IMR-90 (cell line): ENCODE measurements around the gene LCA5. TPM values are rescaled to one million over a fixed set of nuclear protein-coding genes. Genes with fewer than 3 reads are reported as not detected.

ENCODE experiments used
- ATAC-seq: fragments of 200-7000 bp; cut with Tn5 transposase; 2 replicates; pipeline ENCODE4 v1.9.1; 2020; ENCODE audit warnings: low read depth, mild to moderate bottlenecking, moderate library complexity
- BruUV-seq: library from RNA; stranded (reverse); fragments of 400-500 nt; replicated peaks from 2 replicates; lab custom pipeline; 2021; lab: Mats Ljungman, UMichigan
- CTCF ChIA-PET: fragments of 300-600 bp; formaldehyde crosslinking; extraction: SDS; loops from one replicate; lab custom pipeline; 2021; ENCODE audit warnings: antibody characterized with exemption; lab: Yijun Ruan, JAX
- POLR2A ChIA-PET: fragments of 300-600 bp; sonication (Branson Sonifier 250); formaldehyde crosslinking; loops from one replicate; lab custom pipeline; 2022; ENCODE audit warnings: antibody characterized with exemption; ENCODE audit not compliant: unreplicated experiment; lab: Charles Lee
- DNase-seq: peaks from one replicate; pipeline ENCODE4 v3.0.0; 2013
- H2AFZ ChIP-seq: replicated peaks from 2 replicates; pipeline ENCODE3; 2013; ENCODE audit warnings: low read length, mild to moderate bottlenecking; ENCODE audit not compliant: poor library complexity
- H2AK5ac ChIP-seq: 2 replicates; pipeline ENCODE4 v1.6.1; 2013; ENCODE audit warnings: low read depth, low read length, inconsistent platforms
- H2AK9ac ChIP-seq: replicated peaks from 2 replicates; pipeline ENCODE3; 2013; ENCODE audit warnings: mild to moderate bottlenecking, low read depth, low read length, moderate library complexity; ENCODE audit not compliant: poor library complexity
- H2BK120ac ChIP-seq: 2 replicates; pipeline ENCODE4 v1.6.1; 2013; ENCODE audit warnings: low read depth, low read length, inconsistent platforms
- H2BK15ac ChIP-seq: 3 replicates; pipeline ENCODE4 v1.6.1; 2013; ENCODE audit warnings: low read depth, low read length, inconsistent platforms
- H2BK20ac ChIP-seq: 2 replicates; pipeline ENCODE4 v1.6.1; 2013; ENCODE audit warnings: low read depth, mild to moderate bottlenecking, inconsistent platforms, low read length, moderate library complexity
- H2BK5ac ChIP-seq: 2 replicates; pipeline ENCODE4 v1.6.1; 2013; ENCODE audit warnings: mild to moderate bottlenecking, low read depth, low read length, inconsistent platforms; ENCODE audit not compliant: poor library complexity, severe bottlenecking
- H3K14ac ChIP-seq: replicated peaks from 2 replicates; pipeline ENCODE4 v1.6.1; 2013; ENCODE audit warnings: low read depth, low read length, inconsistent platforms
- H3K18ac ChIP-seq: 2 replicates; pipeline ENCODE4 v1.6.1; 2013; ENCODE audit warnings: low read depth, low read length, control low read depth
- H3K23ac ChIP-seq: 2 replicates; pipeline ENCODE4 v1.6.1; 2013; ENCODE audit warnings: low read depth, low read length, inconsistent platforms
- H3K27ac ChIP-seq: 2 replicates; pipeline ENCODE4 v1.5.1; 2013; ENCODE audit warnings: mild to moderate bottlenecking, control low read depth, low read length; ENCODE audit not compliant: insufficient read depth
- H3K27me3 ChIP-seq: 2 replicates; pipeline ENCODE4 v1.6.1; 2013; ENCODE audit warnings: low read length; ENCODE audit not compliant: control insufficient read depth, insufficient read depth
- H3K36me3 ChIP-seq: 2 replicates; pipeline ENCODE4 v1.6.1; 2013; ENCODE audit warnings: low read length, mixed read lengths; ENCODE audit not compliant: control insufficient read depth, insufficient read depth
- H3K4ac ChIP-seq: 2 replicates; pipeline ENCODE4 v1.6.1; 2013; ENCODE audit warnings: low read depth, low read length, inconsistent platforms
- H3K4me1 ChIP-seq: 2 replicates; pipeline ENCODE4 v1.6.1; 2013; ENCODE audit warnings: low read length, mixed read lengths; ENCODE audit not compliant: control insufficient read depth, insufficient read depth
- H3K4me2 ChIP-seq: 2 replicates; pipeline ENCODE4 v1.6.1; 2013; ENCODE audit warnings: low read depth, mild to moderate bottlenecking, control low read depth, low read length, moderate library complexity
- H3K4me3 ChIP-seq: 2 replicates; pipeline ENCODE4 v1.5.1; 2013; ENCODE audit warnings: low read depth, mild to moderate bottlenecking, control low read depth, low read length, moderate library complexity; ENCODE audit not compliant: insufficient read depth
- H3K56ac ChIP-seq: 2 replicates; pipeline ENCODE4 v1.6.1; 2013; ENCODE audit warnings: low read length, inconsistent platforms; ENCODE audit not compliant: insufficient read depth; ENCODE audit errors: extremely low read depth
- H3K79me1 ChIP-seq, 2 experiments: 2 replicates each; pipeline ENCODE4 v1.6.1; 2013; ENCODE audit warnings: low read length in 2 of 2, inconsistent platforms in 1 of 2, low read depth in 1 of 2
- H3K9ac ChIP-seq: 2 replicates; pipeline ENCODE4 v1.6.1; 2013; ENCODE audit warnings: low read depth, low read length, control low read depth
- H3K9me1 ChIP-seq: 2 replicates; pipeline ENCODE4 v1.6.1; 2013; ENCODE audit warnings: low read length, inconsistent platforms; ENCODE audit not compliant: insufficient read depth
- H3K9me3 ChIP-seq: 2 replicates; pipeline ENCODE4 v1.6.1; 2013; ENCODE audit warnings: low read length; ENCODE audit not compliant: control insufficient read depth, insufficient read depth
- H4K20me1 ChIP-seq: 2 replicates; pipeline ENCODE4 v1.6.1; 2013; ENCODE audit warnings: low read length, inconsistent platforms; ENCODE audit not compliant: insufficient read depth
- H4K5ac ChIP-seq: 2 replicates; pipeline ENCODE4 v1.6.1; 2013; ENCODE audit warnings: mild to moderate bottlenecking, low read depth, low read length, control low read depth
- H4K8ac ChIP-seq, 2 experiments: 2 replicates each; pipeline ENCODE4 v1.6.1; 2013; ENCODE audit warnings: low read depth in 2 of 2, low read length in 2 of 2, control low read depth in 1 of 2, inconsistent platforms in 1 of 2
- H4K91ac ChIP-seq: 2 replicates; pipeline ENCODE4 v1.6.1; 2013; ENCODE audit warnings: low read depth, low read length, inconsistent platforms; ENCODE audit not compliant: insufficient read depth
- MAFK ChIP-seq: IDR thresholded peaks from 2 replicates; pipeline ENCODE4 v1.6.1; 2012; ENCODE audit warnings: low read depth, low read length, improper control_type of control experiment
- WGBS, 2 experiments: methylation state at CpG; one replicate each; pipeline versions ENCODE4 v1.1.5 to v1.1.7; 2013; ENCODE audit warnings: missing lambda C conversion rate in 2 of 2; ENCODE audit not compliant: insufficient read length in 1 of 2; ENCODE audit errors: extremely low coverage in 2 of 2; 5-methylcytosine and 5-hydroxymethylcytosine counted together
- dilution Hi-C: fragments of 300-500 bp; cut with HindIII; formaldehyde crosslinking; loops from one replicate; pipeline ENCODE4 v1.14.3; 2018; ENCODE audit warnings: low sequenced_read_pairs; ENCODE audit not compliant: unreplicated experiment
- in situ Hi-C: fragments of 300-500 bp; cut with MboI; formaldehyde crosslinking; loops from 3 replicates; pipeline ENCODE4 v1.14.3; 2019; ENCODE audit warnings: low sequenced_read_pairs, inconsistent platforms, mixed read lengths
- intact Hi-C: fragments of 100-400 bp; cut with micrococcal nuclease; formaldehyde crosslinking; loops from 2 replicates; pipeline ENCODE4 v1.10.0; 2022
- polyA plus RNA-seq, 3 experiments: library from polyadenylated mRNA; depleted of rRNA; stranded (reverse); fragments of >200 nt; gene quantifications; 2 replicates each; pipeline ENCODE4 v1.2.3, GENCODE V29; 2012; ENCODE audit warnings: low replicate concordance in 1 of 3
- total RNA-seq: library from RNA; depleted of rRNA; stranded (reverse); fragments of >200 nt; gene quantifications from 2 replicates; pipeline ENCODE4 v1.2.3, GENCODE V29; 2012

The LCA5 gene
- total and polyA plus RNA-seq, 2 of the 4 experiments (the other 2 are of a cell fraction): 1.2 to 2.0 TPM

DNA sequence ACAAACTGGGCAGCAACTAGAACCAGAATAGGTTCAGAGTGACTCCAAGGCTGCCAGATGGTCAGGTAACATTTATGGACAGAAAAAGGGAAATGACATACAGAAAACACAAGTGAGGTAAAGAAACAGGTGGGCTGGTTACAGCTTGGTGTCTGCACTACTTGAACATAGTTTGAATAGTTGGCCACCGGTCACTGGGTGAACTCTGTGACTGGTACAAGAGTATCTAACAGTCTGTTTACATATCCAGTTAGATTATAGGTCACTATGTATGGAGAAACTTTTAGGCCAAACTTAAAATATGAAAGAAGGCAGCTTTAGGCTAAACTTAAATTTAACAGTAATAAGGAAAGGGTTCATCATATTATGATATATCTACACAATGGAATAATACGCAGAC lies 32.9 kb downstream of the LCA5 start:
- WGBS, 2 experiments: no CpG with 5 or more reads among the region's 2 CpGs
- no peak overlapping the region for H3K4me2 ChIP-seq
- H3K4me1 ChIP-seq: no peaks in the 10 kb centered on the region
- intact Hi-C loops: no loop called here
- H3K9me1 ChIP-seq: 0 out of 2 replicates have a peak, but pooled peaks cover 4% of the 10 kb centered on the region
- no peaks in the 10 kb centered on the region; the same call in 1 of the 2 replicates for H3K36me3 ChIP-seq
- no peak overlapping the region for H2BK15ac ChIP-seq
- H3K56ac ChIP-seq: no peak overlapping the region
- H2BK20ac ChIP-seq: no peak overlapping the region
- H4K91ac ChIP-seq: no peak overlapping the region
- no peak overlapping the region for H3K23ac ChIP-seq
- H4K5ac ChIP-seq: no peak overlapping the region
- H3K27ac ChIP-seq: no peak overlapping the region
- dilution Hi-C loops: no loop called here
- ChIA-PET POLR2A (no interaction called here), CTCF (no interaction called here)
- no peaks in the 10 kb centered on the region for H3K9me3 ChIP-seq
- no peaks in the 10 kb centered on the region for H4K20me1 ChIP-seq
- in situ Hi-C loops: no loop called here
- H3K14ac ChIP-seq: no peak overlapping the region
- H2AK5ac ChIP-seq: no peak overlapping the region
- H3K79me1 ChIP-seq: peaks cover 0 to 8% of the 10 kb centered on the region in 2 experiments; a peak in 2 of 4 replicates
- TF ChIP-seq MAFK: no peak
- H3K4me3 ChIP-seq: no peak overlapping the region
- H3K18ac ChIP-seq: no peak overlapping the region
- no peak overlapping the region for H2AK9ac ChIP-seq
- H3K4ac ChIP-seq: no peak overlapping the region
- no peak overlapping the region for H2BK120ac ChIP-seq
- H3K27me3 ChIP-seq: no peaks in the 10 kb centered on the region
- ATAC-seq (no peak), DNase-seq (no peak)
- H2BK5ac ChIP-seq: no peak overlapping the region
- no TSS peak for BruUV-seq
- no peak overlapping the region for H2AFZ ChIP-seq
- H3K9ac ChIP-seq: no peak overlapping the region
- H4K8ac ChIP-seq: no peak overlapping the region
